ENCODE results near the gene RGS10. TPM values are rescaled to one million over a fixed set of nuclear protein-coding genes. Genes with fewer than 3 reads are reported as not detected.

The RGS10 gene
- total and polyA plus RNA-seq, 9 of the 15 experiments (the other 6 are each of a cell fraction or from before 2014, with no cell fraction given): 31.9 to 123 (median 62.1) TPM

DNA sequence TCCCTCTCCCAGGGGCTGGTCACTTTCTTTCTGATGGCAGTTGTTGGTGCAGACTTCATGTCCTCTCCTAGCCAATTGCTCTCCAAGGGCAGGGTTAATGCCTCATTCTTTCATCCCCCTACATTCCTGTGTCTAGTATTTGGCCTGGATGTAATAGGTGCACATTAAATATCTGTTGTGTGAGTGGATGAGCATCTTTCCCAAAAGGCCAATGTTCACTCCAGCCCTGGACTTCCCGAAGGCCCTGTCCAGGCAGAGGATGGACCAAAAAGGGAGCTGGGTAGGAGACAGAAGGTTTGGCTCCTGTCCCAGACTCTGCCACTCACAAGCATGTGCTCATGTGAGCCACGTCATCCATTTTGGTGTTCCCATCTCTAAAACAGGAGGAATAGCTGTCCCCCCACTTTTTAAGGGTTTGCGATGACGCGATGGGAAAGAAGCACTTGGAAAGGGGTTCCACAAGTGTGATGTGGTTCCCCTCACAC is 47.5 kb downstream of the RGS10 start:
- Histone ChIP-seq H3K27ac (ENCODE audit: extremely low read depth, low read depth, low read length) (no peak overlapping the region), H3K36me3 (ENCODE audit: control insufficient read depth, insufficient read depth, low read length) (peaks cover 16% of the 10 kb centered on the region; the same call in 2 of the 3 replicates), H3K4me2 (ENCODE audit: insufficient read depth, low read length) (no peak overlapping the region), H3K27me3 (ENCODE audit: control insufficient read depth in 2 of 2, insufficient read depth in 2 of 2, low read length in 2 of 2) (no peaks in the 10 kb centered on the region), H3K9ac (ENCODE audit: insufficient read depth in 1 of 2, low read depth in 2 of 2, low read length in 2 of 2) (no peak overlapping the region), H3K9me1 (ENCODE audit: control insufficient read depth, insufficient read depth, low read length) (no peaks in the 10 kb centered on the region), H3K79me2 (ENCODE audit: control insufficient read depth, insufficient read depth, low read length) (no peaks in the 10 kb centered on the region), H4K20me1 (replicated peaks; ENCODE audit: control insufficient read depth, insufficient read depth, low read length) (no peaks in the 10 kb centered on the region), H3K4me3 (no peak overlapping the region), H2AFZ (ENCODE audit: low read depth, low read length) (no peak overlapping the region), H3K4me1 (replicated peaks in 1 of 2; ENCODE audit: control insufficient read depth in 2 of 2, insufficient read depth in 2 of 2, low read length in 2 of 2) (no peaks in the 10 kb centered on the region; a peak in 1 of 5 replicates), H3K9me3 (replicated peaks; ENCODE audit: control insufficient read depth, insufficient read depth, low read depth, low read length) (no peaks in the 10 kb centered on the region)
- no peak for DNase-seq (ENCODE audit: extremely low read depth in 1 of 4, low spot score in 3 of 4)
- TF ChIP-seq, protein P1, sequence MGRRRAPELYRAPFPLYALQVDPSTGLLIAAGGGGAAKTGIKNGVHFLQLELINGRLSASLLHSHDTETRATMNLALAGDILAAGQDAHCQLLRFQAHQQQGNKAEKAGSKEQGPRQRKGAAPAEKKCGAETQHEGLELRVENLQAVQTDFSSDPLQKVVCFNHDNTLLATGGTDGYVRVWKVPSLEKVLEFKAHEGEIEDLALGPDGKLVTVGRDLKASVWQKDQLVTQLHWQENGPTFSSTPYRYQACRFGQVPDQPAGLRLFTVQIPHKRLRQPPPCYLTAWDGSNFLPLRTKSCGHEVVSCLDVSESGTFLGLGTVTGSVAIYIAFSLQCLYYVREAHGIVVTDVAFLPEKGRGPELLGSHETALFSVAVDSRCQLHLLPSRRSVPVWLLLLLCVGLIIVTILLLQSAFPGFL (CRISPR knock-in tag; IDR thresholded peaks at IDR 0.05): no peak
- TF ChIP-seq MAFK (IDR thresholded peaks at IDR 0.05; ENCODE audit: low read length) (no peak), PTBP1 (IDR thresholded peaks at IDR 0.05; ENCODE audit: low read depth, low read length) (no peak)
- TF ChIP-seq, protein P2, sequence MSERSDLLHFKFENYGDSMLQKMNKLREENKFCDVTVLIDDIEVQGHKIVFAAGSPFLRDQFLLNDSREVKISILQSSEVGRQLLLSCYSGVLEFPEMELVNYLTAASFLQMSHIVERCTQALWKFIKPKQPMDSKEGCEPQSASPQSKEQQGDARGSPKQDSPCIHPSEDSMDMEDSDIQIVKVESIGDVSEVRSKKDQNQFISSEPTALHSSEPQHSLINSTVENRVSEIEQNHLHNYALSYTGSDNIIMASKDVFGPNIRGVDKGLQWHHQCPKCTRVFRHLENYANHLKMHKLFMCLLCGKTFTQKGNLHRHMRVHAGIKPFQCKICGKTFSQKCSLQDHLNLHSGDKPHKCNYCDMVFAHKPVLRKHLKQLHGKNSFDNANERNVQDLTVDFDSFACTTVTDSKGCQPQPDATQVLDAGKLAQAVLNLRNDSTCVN (CRISPR knock-in tag; IDR thresholded peaks at IDR 0.05): no peak
- CTCF ChIA-PET (ENCODE audit: low intra/inter-chr PET ratio): no interaction called here
- WGBS (ENCODE audit: insufficient coverage, low coverage, missing lambda C conversion rate): 84% methylated on average over 5 of the region's 5 CpGs
- no peak for FAIRE-seq
- in situ Hi-C loops (cut with MboI): no loop called here
- POLR2A ChIA-PET: interaction anchor here (0.6 kb wide), 1 partner anchor 72 kb away, joined by 3 read pairs; no protein-coding TSS in a partner anchor
- no peak for ATAC-seq
- no TSS peak for BruUV-seq (replicated peaks)
- intact Hi-C loops (cut with micrococcal nuclease): loop anchor here (5.0 kb wide), 1 partner anchor 47 kb away; the partner anchor contains the start of gene RGS10
